ENCODE data around the gene MYCBP2.
"Not testable (repeated sequence)": the region's sequence is repeated elsewhere in the genome, so short reads cannot be mapped to it uniquely, and the experiment has no call there.

Gene MYCBP2

GRCh38 chr13:77198995-77199394, 127.9 kb downstream of the MYCBP2 start:
- not testable (repeated sequence) for DNase-seq

- no peak for DNase-seq
Measured at GRCh38 chr13:77196052-77196618, 130.8 kb downstream of the MYCBP2 start.

GRCh38 chr13:77190349-77190958, 136.4 kb downstream of the MYCBP2 start:
- DNase-seq = no peak

GRCh38 chr13:77185721-77186120, 141.2 kb downstream of the MYCBP2 start:
- DNase-seq = no peak

DNA sequence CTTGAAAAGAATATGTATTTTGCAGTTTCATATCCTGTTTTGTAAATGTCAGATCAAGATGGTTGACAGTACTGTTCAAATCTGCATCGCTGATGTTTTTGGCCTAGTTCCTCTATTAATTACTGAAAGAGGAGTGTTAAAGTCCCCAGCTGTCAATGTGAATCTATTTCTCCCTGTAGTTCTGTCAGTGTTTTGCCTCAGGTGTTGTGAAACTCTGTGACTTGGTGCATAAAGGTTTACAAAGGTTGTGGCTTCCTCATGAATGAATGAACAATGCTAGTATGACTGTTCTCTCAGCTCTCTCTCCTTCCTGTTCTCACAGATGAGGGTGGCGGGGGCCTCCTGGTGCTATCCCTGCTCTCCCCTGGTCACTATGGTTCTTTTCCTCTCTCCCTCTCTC, 142.4 kb downstream of the MYCBP2 start:
- DNase-seq = peak; percentile 1

GRCh38 chr13:77180011-77180410, 146.9 kb downstream of the MYCBP2 start:
- DNase-seq = no peak

DNA sequence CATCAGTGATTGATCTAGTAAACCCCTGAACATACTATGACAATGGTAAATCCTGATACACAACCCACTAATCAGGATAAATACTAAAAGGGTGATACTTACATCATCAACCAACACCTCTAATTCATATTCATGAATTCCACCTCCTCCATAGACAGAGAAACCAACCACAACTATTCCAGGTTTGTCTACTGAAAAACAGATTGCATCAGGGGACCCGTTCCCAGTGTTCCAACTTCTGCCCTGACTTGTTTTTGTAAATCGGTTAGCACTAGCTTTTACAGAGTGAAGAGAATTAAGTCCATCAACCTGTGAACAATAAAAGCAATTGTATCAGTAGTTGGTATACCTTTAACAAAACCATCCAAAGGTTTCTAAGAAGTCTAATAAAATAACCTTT, 149.2 kb downstream of the MYCBP2 start:
- DNase-seq = no peak

DNA sequence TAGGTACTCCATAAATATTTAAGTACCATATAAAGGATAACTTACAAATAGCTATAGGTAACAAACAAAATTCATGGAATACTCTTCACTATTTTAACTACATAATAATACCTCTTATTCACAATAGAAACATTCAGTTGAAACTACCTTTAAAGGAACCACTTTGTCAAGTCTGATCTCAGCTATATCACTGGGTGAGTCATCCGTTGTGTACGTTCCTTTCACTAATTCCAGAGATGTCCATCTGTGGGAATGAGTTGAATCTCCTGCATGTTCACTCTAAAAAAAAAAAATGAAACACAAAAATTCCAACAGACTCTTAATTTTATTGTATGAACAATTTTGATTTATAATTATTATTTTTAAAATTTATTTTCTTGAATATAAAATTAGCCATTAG, 150.5 kb downstream of the MYCBP2 start:
- DNase-seq = no peak

DNA sequence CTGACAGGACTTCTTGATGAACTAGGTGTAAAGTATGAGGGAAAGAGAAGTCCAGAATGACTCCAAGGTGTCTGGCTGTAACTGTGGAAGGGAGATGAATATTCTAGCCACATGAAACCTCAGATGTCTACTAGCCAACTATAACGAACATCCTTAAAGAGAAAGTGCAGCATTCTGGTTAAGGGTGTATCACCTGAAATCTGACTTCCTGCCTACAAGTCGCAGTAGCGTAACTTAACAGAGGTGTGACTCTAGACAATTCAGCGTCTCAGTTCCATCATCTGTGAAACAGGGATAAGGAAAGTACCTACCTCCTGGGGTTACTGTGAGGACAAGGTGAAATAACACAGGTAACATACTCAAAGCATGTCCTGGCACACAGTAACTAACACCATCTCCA, 154.2 kb downstream of the MYCBP2 start:
- no peak for DNase-seq

DNA sequence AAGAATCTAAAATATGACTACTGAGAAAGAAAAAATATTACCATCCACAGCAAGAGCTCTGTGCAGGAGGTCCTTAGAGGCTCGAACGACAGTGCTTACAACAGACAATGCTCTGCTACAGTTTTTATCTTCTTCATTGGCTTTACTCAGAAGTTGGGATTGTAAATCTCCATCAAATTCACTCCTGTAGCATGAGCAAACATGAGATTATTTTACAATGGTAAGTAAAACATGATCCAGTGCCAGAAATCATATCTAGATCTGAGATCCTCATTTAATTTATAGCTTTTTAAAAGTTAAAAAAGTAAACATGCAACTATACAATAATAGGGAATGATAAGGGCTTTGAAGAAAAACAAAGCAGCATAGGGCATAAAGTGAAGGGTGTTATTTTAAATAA, 155.4 kb downstream of the MYCBP2 start:
- DNase-seq = no peak

DNA sequence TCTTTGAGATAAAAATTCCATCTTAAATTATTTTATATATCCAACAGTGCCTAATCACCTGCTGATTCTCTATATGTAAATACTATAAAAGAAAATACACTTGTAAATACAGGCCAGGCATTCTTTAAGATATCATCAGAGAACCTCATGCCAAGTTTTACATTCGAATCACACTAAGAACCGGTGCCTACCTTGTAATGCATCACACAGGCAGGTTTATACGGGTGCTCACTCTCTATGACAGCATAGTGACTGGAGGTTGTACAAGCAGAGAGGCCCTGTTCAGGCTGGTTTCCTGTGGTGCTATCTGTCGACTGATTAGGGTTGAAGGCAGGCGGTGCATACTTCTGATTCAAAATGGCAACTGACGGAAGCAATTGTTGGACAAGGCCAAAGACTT, 158.7 kb downstream of the MYCBP2 start:
- DNase-seq = no peak

- DNase-seq = no peak
Measured at GRCh38 chr13:77150651-77151050, 176.2 kb downstream of the MYCBP2 start.

GRCh38 chr13:77143431-77143830, 183.5 kb downstream of the MYCBP2 start:
- no peak for DNase-seq

DNA sequence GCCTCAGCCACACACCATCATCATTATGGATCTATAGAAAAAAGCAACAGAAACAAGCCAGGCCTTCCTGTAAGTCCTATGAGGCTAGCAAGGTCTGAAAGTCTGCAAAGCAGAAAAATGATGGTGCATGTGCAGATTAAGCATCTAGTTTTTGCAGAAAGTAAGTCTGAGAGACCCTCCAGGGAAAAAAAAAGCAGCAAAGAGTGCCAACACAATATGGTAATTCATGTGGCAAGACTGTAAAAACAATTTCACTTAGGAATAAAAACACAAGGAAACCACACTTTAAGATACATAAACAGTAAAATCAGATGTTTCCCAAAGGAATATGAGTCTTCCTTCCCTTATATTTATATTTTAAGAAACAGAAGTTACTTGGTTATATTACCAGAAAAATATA, 187.6 kb downstream of the MYCBP2 start:
- no peak for DNase-seq

DNA sequence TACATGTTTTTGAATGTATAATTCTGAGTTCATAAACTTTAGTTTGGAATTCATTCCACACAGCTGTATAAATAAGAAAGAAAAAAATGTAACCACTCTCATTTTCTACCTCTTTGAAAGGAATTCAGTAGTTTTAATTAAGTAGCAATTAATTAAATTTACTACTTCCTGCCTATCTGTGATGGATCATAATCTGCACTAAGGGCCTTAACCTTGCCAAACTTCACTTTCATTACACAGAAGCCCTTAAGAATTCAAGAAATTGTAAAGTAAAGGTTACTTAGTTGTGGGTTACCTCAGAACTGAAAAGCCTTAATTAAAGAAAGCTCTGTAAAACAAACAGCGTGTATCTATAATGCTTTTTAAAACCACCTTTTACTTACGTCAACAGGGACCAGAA, 188.1 kb downstream of the MYCBP2 start:
- no peak for DNase-seq

- no peak for DNase-seq
Measured at GRCh38 chr13:77136902-77137420, 189.9 kb downstream of the MYCBP2 start.

DNA sequence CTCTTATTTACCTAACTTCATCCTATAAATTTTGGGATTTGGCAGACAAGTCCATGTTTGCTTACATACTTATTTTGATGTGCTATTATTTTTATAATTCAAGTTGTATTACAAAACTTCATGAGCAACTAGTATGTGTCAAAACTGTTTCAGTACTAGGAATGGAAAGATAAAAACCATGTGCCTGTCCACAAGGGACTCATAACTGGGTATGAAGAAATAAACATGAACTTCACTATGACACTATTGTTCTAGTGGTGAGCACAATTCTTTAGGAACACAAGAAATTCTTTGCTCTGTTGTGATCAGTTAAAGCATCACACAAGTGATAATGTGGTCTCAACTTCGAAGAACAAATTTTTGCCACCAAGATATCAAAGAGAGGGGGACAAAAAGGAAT, 202.5 kb downstream of the MYCBP2 start:
- no peak for DNase-seq

- DNase-seq = no peak
Measured at GRCh38 chr13:77118134-77118533, 208.8 kb downstream of the MYCBP2 start.

DNA sequence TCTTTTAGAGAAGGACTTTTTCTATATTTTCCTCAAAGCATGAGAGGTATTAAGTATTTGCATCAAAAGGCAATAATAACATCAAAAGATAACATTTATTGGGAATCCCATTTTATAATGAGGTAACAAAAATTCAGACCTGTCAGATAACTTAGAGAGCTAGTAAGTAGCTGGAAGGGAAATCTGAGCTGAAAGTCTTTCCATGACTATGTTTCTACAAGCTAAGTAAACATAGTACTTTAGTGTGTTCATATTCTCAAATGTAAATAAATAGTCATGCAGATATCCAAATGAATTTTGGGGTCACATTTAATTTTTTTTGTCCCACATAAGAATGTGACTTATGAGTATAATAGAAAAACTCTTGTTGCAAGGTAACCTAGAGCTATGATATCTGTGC, 212.6 kb downstream of the MYCBP2 start:
- no peak for DNase-seq

GRCh38 chr13:77113496-77113895, 213.4 kb downstream of the MYCBP2 start:
- DNase-seq = no peak

GRCh38 chr13:77105051-77105450, 221.8 kb downstream of the MYCBP2 start:
- DNase-seq = no peak

DNA sequence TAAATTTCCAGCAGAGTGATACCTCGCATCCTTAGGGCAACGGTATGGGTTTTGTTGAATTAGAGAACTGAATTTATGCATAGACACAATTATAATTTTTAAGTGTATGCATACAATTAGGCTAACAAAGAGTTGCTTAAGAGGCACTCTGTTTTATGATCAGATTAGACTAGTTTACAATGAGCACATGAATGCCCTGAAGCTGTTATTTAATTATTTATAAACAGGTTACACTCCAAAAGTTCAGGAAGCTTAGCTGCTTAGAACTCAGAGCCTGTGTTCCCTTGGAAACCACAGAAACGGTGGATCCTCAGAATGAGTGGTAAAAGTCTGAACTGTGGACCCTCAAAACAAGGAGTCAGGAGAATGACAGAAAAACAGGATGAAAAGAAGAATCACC, 227.5 kb downstream of the MYCBP2 start:
- no peak for DNase-seq

DNA sequence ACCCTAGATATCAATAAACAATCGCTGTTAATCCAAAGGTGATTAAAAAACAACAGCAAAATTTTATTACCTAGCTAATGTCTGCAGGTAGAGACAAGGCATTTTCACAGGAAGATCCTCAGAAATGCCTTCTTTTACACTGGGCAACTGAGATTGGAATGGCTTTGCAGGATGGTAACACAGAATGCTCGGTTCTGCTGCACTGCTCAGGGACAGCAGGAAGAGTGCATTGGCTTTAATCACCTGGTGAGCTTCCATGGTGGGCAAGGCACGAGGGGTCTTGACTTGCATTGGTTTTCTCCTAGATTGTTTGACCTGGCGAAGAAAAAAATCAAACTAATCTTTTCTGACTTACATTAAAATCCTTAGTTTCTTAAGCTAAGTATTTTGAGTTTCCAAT, 231.6 kb downstream of the MYCBP2 start:
- DNase-seq = no peak

GRCh38 chr13:77094773-77095172, 232.1 kb downstream of the MYCBP2 start:
- no peak for DNase-seq

DNA sequence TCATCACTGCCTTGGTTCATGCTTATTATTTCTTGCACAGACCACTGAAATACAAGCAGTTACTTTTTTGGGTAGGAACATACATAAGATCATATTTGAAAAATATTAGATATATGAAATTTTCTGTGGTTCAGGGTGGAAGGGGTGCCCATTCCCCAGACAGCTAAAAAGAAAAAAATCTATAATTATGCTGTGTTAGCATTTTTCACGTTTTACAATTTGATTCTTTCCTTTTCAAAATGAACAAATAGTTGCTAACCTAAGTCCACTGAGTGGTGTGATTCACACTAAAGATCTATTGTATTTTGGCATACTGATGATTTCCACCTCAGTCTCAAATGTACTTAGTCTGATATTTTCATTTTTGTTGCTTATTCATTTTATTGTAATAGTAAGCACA, 233.2 kb downstream of the MYCBP2 start:
- no peak for DNase-seq
